ENCODE data around the gene TMEM143. TPM values are rescaled to one million over a fixed set of nuclear protein-coding genes. Genes with fewer than 3 reads are reported as not detected.

TMEM143 gene
- total RNA-seq, 1 donor from 2014 or later = 5.4 TPM

- Mint-ChIP-seq H3K27me3 (ENCODE audit: low read depth) (peaks cover 3% of the 10 kb centered on the region), H3K27ac (ENCODE audit: unreplicated experiment) (no peak overlapping the region), H3K9me3 (ENCODE audit: low read depth) (no peaks in the 10 kb centered on the region), H3K36me3 (ENCODE audit: low read depth) (no peaks in the 10 kb centered on the region), H3K4me1 (ENCODE audit: low read depth) (no peaks in the 10 kb centered on the region), H3K4me3 (ENCODE audit: unreplicated experiment) (no peak overlapping the region)
- DNase-seq (ENCODE audit: low spot score) = no peak
- TF ChIP-seq, protein P1, sequence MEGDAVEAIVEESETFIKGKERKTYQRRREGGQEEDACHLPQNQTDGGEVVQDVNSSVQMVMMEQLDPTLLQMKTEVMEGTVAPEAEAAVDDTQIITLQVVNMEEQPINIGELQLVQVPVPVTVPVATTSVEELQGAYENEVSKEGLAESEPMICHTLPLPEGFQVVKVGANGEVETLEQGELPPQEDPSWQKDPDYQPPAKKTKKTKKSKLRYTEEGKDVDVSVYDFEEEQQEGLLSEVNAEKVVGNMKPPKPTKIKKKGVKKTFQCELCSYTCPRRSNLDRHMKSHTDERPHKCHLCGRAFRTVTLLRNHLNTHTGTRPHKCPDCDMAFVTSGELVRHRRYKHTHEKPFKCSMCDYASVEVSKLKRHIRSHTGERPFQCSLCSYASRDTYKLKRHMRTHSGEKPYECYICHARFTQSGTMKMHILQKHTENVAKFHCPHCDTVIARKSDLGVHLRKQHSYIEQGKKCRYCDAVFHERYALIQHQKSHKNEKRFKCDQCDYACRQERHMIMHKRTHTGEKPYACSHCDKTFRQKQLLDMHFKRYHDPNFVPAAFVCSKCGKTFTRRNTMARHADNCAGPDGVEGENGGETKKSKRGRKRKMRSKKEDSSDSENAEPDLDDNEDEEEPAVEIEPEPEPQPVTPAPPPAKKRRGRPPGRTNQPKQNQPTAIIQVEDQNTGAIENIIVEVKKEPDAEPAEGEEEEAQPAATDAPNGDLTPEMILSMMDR (IDR thresholded peaks at IDR 0.05) = no peak
These were observed 60.4 kb downstream of the TMEM143 start for GRCh38 chr19:48303367-48303766.

DNA sequence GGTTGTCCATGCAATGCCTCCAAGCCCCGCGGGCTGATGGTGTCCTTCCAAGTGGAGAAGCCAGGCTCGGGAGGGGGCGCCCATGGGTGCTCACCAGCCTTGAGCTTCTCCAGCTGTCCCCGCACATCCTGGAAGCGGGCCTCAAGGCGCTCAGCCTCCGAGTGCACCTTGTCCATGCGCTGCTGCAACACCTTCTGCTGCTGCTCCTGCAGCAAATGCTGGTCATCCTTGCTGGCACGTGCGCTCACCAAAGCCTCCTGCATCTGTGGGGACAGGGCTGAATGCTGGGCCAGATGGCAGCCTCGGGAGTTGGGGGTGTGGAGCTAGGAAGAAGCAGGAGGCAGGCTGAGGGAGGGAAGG lies 61.2 kb downstream of the TMEM143 start:
- no peak for DNase-seq (ENCODE audit: low spot score)
- Mint-ChIP-seq H3K27ac (ENCODE audit: unreplicated experiment) (no peak overlapping the region), H3K4me3 (ENCODE audit: unreplicated experiment) (no peak overlapping the region), H3K27me3 (ENCODE audit: low read depth) (peaks cover 3% of the 10 kb centered on the region), H3K36me3 (ENCODE audit: low read depth) (no peaks in the 10 kb centered on the region), H3K9me3 (ENCODE audit: low read depth) (no peaks in the 10 kb centered on the region), H3K4me1 (ENCODE audit: low read depth) (no peaks in the 10 kb centered on the region)
- TF ChIP-seq, protein P1 (IDR thresholded peaks at IDR 0.05) = no peak

DNA sequence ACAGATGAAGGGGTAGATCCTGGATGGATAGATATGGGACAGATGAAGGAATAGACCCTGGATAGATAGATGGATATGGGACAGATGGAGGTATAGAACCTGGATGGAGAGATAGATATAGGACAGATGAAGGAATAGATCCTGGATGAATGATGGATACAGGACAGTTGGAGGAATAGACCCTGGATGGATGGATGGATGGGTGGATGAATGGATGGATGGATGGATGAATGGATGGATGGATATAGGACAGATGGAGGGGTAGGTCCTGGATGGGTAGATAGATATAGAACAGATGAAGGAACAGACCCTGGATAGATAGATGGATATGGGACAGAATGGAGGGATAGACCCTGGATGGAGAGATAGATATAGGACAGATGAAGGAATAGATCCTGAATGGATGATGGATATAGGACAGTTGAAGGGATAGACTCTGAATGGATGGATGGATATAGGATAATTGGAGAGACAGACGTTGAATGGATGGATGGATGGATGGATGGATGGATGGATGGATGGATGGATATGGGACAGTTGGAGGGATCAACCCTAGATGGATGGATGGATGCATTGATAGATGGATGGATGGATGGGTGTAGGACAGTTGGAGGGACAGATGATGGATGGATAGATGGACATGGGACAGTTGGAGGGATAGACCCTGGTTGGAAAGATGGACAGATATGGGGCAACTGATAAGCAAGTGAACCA lies 61.7 kb downstream of the TMEM143 start:
- TF ChIP-seq, protein P1 (IDR thresholded peaks at IDR 0.05) = no peak
- Mint-ChIP-seq H3K36me3 (ENCODE audit: low read depth) (no peaks in the 10 kb centered on the region), H3K9me3 (ENCODE audit: low read depth) (no peaks in the 10 kb centered on the region), H3K4me3 (ENCODE audit: unreplicated experiment) (no peak overlapping the region), H3K27me3 (ENCODE audit: low read depth) (peaks cover 3% of the 10 kb centered on the region), H3K4me1 (ENCODE audit: low read depth) (no peaks in the 10 kb centered on the region), H3K27ac (ENCODE audit: unreplicated experiment) (no peak overlapping the region)
- DNase-seq (ENCODE audit: low spot score) = no peak

GRCh38 chr19:48297975-48298374 lies 65.8 kb downstream of the TMEM143 start:
- Mint-ChIP-seq H3K36me3 (ENCODE audit: low read depth) (no peaks in the 10 kb centered on the region), H3K4me1 (ENCODE audit: low read depth) (no peaks in the 10 kb centered on the region), H3K4me3 (ENCODE audit: unreplicated experiment) (no peak overlapping the region), H3K9me3 (ENCODE audit: low read depth) (no peaks in the 10 kb centered on the region), H3K27ac (ENCODE audit: unreplicated experiment) (no peak overlapping the region), H3K27me3 (ENCODE audit: low read depth) (no peaks in the 10 kb centered on the region)
- TF ChIP-seq, protein P1 (IDR thresholded peaks at IDR 0.05) = no peak
- no peak for DNase-seq (ENCODE audit: low spot score)

DNA sequence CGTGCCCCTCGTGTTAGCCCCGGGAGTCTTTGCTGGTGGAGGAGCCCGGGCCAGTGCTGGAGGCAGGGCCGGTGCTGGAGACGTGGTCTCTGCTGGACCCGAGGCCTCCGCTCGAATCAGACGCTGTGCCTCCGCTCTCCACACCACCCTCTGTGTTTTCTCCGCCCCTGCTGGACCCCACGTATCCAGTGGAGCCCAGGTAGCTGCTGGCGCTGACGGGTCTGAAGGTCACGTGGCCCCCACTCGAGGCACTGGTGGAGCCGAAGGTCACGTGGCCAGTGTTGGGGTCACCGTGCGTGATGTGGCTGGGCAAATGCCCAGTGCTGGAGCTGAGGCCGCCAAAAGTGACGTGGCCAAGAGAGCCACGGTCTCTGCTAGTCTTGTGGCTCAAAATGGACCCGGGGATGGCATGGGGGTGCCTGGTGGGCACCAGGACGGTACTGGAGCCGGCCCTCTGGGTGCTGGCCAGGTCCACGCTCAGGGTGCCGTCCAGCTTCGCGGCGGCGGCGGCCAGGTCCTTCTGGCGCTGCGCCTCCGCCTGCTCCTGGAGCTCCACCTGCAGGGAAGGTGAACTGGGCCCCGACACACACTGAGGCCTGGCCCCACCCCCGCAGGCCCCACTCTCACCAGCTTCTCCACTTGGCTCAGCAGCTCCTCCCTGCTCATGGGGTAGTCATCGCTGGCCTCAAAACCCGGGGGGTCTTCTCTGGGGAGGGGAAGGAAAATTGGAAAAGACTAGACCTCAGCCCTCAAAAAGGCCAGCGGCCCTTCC lies 66.6 kb downstream of the TMEM143 start:
- TF ChIP-seq, protein P1 (IDR thresholded peaks at IDR 0.05) = no peak
- Mint-ChIP-seq H3K36me3 (ENCODE audit: low read depth) (no peaks in the 10 kb centered on the region), H3K4me3 (ENCODE audit: unreplicated experiment) (no peak overlapping the region), H3K27ac (ENCODE audit: unreplicated experiment) (no peak overlapping the region), H3K4me1 (ENCODE audit: low read depth) (no peaks in the 10 kb centered on the region), H3K9me3 (ENCODE audit: low read depth) (no peaks in the 10 kb centered on the region), H3K27me3 (ENCODE audit: low read depth) (no peaks in the 10 kb centered on the region)
- DNase-seq (ENCODE audit: low spot score) = no peak
